NCI-H1092 treated with DMSO at 0.1 percent for 48 hours (cell line): ENCODE measurements around the gene ESYT1.
A peak's percentile ranks its signal among the peaks of the same experiment; 100 is the strongest.

Source experiments
- DNase-seq: peaks from one replicate; lab custom pipeline; 2025; lab: John Stamatoyannopoulos, UW

The ESYT1 gene, protein sequence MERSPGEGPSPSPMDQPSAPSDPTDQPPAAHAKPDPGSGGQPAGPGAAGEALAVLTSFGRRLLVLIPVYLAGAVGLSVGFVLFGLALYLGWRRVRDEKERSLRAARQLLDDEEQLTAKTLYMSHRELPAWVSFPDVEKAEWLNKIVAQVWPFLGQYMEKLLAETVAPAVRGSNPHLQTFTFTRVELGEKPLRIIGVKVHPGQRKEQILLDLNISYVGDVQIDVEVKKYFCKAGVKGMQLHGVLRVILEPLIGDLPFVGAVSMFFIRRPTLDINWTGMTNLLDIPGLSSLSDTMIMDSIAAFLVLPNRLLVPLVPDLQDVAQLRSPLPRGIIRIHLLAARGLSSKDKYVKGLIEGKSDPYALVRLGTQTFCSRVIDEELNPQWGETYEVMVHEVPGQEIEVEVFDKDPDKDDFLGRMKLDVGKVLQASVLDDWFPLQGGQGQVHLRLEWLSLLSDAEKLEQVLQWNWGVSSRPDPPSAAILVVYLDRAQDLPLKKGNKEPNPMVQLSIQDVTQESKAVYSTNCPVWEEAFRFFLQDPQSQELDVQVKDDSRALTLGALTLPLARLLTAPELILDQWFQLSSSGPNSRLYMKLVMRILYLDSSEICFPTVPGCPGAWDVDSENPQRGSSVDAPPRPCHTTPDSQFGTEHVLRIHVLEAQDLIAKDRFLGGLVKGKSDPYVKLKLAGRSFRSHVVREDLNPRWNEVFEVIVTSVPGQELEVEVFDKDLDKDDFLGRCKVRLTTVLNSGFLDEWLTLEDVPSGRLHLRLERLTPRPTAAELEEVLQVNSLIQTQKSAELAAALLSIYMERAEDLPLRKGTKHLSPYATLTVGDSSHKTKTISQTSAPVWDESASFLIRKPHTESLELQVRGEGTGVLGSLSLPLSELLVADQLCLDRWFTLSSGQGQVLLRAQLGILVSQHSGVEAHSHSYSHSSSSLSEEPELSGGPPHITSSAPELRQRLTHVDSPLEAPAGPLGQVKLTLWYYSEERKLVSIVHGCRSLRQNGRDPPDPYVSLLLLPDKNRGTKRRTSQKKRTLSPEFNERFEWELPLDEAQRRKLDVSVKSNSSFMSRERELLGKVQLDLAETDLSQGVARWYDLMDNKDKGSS

DNA sequence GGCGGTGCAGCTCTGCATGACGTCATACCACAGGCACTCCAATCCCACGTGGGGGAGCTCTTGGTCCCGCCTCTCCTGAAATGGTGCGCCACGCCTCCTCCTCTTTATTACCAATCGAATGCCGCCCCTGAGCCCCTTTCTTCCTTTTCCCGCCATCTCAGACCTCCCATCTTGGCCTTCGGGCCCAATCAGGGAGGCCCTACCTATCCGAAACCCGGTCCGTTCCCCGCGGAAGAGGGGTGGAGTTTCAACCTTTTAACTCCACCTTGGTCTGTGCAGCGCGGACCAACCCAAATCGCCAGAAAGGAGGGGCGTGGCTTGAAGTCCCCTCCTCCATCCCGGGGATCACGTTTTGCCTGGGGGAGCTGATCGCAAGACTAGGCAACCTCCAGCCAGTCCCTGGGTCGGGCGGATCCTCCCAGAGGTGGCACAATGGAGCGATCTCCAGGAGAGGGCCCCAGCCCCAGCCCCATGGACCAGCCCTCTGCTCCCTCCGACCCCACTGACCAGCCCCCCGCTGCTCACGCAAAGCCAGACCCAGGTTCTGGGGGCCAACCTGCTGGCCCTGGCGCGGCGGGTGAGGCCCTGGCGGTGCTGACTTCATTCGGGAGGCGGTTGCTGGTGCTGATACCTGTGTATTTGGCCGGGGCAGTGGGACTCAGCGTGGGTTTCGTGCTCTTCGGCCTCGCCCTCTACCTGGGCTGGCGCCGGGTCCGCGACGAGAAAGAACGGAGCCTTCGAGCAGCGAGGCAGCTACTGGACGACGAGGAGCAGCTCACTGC lies at the start of gene ESYT1:
Gene ESYT1, plus strand, starts transcription at position 380 of the 782 bp plus-strand sequence. Its CDS starts 53 bp downstream, at position 433.
- peak; percentile 97 for DNase-seq

DNA sequence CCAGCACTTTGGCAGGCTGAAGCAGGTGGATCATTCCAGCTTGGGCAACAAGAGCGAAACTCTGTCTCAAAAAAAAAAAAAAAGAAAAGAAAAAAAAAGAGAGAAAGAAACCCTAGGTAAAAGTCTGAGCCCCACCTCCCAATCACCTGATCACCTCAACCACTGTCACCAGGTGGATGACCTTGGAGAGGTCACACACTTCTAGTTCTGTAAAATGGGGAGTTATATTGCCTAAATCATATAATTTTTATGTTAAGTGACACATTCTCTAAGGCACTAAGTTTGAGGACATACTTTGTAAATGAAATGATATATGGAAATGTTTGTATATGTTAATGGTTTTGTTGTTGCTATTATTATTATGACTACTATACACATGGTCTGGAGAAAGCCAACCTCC lies 49.6 kb upstream of the ESYT1 start:
- no peak for DNase-seq

DNA sequence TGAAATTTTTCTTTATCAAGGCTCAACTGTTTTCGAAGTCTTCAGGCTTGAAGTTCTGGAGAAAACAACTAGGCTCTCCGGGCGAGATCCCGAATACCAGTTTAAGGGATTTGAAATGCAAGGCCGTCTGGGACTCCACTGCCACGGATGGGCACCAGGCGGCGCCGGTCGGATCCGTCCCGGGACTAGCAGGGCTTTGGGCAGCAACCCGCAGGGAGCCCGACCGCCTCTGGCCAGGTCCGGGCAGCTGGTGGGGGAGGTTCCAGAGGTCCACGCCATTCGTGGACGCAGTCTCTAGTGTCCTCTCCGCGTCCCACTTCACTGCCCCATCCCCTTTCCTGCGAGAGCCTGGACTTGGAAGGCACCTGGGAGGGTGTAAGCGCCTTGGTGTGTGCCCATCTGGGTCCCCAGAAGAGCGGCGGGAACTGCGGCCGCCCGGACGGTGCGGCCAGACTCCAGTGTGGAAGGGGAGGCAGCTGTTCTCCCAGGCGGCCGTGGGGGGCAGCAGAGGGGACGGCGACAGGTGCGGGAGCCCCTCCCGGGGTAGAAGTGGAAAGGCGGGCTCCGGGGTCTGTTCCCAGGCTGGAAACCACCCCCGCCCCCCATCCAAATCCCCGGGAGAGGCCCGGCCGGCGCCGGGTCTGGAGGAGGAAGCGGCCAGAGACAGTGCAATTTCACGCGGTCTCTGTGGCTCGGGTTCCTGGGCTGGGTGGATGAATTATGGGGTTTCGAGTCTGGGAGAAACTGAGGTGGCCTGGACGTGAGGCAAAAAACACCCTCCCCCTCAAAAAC lies 48.9 kb upstream of the ESYT1 start:
- peak; percentile 16 for DNase-seq

DNA sequence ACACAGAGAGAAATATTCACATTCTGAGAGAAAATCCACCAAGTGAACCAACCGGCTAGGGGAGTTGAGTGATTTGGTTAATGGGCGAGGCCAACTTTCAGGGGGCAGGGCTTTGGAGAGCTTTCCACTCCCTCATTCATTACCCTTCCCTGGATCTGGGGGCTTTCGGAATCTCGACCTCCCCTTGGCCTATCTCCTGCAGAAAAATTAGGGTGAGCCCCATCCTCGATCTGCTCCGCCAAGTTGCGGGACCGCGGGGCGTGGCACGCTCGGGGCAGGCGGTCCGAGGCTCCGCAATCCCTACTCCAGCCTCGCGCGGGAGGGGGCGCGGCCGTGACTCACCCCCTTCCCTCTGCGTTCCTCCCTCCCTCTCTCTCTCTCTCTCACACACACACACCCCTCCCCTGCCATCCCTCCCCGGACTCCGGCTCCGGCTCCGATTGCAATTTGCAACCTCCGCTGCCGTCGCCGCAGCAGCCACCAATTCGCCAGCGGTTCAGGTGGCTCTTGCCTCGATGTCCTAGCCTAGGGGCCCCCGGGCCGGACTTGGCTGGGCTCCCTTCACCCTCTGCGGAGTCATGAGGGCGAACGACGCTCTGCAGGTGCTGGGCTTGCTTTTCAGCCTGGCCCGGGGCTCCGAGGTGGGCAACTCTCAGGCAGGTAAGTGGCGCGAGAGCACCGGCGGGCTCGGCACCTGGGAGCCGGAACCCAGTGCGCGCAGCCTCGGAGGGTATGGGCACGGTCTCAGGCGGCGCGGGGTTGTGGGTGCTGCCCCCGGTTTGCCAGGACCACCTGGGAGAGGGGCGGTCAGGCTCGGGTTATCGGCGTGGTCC lies 48.1 kb upstream of the ESYT1 start, which contains the start of gene ERBB3:
Gene ERBB3, plus strand, starts transcription at position 443 of the 833 bp plus-strand sequence. Its CDS starts 136 bp downstream, at position 579.
- peak; percentile 2 for DNase-seq

DNA sequence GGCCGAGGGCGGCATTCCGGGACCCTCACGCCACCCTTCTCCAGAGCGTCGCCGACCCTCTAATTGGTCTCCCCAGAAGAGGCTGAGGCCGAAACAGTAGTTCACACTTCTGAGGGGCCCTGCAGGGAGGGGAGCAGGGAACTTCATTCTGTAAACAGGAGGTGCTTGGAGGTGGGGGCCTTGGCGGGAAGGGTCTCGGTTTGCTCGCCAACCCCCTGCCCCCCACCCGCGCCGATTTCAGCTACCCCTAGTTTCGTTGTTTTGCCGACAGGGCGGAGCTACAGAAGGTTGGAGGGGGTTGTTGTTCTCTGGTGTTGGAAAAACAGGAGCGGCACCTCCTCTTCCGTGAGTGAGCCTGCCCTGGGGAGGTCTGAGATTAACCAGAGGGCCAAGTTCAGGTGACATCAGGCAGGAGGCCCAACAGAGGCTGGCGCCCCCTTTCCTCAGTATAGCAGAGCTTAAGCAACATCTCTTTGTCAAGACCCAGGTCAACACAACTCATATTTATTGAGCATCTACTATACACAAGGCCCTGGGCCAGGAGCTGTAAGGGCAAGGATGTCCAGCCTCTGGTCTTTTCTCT lies 47.4 kb upstream of the ESYT1 start:
- no peak for DNase-seq

DNA sequence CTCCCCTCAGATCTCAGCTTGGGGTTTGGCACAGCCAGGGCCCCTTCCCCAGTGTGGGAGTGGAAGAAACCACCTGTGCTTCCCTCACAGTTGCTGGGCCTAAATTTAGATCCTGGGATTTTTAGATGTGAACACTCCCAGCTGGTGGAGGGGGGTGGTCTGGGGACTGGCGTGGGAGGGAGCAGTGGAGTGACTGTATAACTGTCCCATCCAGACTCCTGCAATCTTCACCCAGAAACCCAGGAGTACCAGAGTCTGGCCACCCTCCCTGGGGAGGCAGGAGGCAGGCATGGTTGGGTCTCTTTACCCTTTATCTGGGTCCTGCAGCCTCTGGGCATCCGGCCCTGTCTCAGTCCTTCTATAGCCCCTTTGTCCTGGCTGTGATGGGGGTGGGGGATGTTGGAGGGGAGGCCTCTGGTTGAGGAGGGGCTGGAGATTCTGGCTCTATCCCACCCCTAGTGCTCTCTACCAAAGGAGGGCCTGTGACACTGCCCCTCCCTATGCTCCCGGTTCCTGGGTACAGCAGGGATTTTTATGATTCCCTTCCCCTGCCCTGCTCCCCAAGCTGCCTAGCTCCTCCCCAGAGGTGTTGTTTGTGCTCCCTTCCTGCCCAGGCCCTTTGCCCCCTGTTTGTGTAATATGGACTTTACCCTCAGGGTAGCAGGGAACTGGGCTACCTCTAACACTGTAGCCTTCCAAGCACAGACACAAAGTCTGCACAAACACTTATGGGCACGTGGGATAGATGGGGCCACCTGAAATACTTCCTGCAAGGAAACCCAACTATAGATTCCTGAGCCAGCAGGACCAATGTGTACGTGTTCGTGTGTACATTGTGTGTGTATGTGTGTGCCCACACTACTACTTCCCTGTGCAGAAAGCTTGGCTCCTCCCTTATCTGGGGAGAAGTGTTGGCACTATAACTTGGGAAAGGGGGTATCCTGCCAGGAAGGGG lies 46.4 kb upstream of the ESYT1 start:
- no peak for DNase-seq

DNA sequence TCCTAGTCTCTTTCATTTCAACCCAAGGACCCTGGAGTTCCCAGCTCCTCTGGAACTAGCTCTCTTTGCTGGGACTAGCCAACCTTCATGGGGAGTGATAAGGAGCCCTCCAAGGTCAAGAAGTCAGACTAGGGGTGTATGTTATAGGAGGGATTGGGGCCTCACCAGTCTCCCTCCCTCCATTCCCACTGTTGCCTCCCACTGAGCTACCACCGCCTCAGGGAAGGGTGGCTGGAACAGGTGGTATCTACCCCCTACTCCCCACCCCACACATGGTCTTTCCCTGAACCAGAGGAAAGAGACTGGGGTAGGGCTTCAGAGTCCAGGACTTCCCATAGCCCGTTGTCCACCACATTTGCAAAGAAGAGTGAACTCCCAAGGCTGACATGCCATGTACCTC lies 45.7 kb upstream of the ESYT1 start:
- DNase-seq = no peak

DNA sequence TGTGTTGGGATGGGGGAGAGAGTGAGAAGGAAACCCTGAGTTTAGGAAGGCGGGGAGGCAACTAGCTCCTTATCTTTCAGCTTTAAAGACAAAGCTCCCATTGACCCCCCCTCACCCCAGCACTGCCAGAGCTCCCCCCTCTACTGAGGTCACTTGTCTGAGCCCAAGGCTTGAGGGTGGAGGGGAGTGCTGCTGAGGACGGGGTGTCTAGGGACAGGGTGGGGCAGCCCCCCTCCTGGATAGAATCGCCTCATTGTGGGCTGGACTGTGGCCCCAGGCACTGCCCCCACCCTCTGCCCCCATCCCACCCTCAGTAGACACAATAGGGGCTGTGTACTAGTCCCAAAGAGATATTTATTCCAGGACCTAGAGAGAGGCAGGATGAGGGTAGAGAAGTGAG lies 45.1 kb upstream of the ESYT1 start:
- no peak for DNase-seq

DNA sequence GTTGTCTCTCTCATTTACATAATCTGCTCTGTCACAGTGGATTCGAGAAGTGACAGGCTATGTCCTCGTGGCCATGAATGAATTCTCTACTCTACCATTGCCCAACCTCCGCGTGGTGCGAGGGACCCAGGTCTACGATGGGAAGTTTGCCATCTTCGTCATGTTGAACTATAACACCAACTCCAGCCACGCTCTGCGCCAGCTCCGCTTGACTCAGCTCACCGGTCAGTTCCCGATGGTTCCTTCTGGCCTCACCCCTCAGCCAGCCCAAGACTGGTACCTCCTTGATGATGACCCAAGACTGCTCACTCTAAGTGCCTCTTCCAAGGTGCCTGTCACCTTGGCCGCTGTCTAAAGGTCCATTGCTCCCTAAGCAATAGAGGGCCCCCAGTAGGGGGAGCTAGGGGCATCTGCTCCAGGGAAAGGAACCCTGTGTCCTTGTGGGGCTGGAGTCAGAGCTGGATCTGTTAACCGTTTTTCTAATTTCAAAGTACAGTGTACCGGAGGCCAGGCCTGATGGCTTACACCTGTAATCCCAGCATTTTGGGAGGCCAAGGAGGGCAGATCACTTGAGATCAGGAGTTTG lies 43.0 kb upstream of the ESYT1 start:
- DNase-seq = no peak

DNA sequence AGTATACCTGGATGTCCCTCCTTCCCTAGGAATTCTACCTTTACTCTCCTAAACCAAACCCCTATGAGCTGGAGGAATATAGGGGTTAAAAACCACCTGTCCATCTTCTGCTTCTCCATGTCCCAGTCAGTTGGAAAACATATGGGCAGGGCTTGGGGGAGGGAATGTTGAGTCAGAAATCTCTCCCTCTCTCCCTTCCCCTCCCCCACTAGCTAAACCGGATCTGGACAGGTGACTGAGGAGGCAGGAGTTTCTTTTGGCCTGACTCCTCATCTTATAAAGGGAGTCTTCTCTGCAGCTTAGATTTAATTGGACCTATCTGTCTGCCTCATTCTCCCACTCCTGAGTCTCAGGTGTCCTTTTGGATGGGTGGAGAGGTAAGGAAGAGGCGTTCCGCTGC lies 42.0 kb upstream of the ESYT1 start:
- DNase-seq = no peak

DNA sequence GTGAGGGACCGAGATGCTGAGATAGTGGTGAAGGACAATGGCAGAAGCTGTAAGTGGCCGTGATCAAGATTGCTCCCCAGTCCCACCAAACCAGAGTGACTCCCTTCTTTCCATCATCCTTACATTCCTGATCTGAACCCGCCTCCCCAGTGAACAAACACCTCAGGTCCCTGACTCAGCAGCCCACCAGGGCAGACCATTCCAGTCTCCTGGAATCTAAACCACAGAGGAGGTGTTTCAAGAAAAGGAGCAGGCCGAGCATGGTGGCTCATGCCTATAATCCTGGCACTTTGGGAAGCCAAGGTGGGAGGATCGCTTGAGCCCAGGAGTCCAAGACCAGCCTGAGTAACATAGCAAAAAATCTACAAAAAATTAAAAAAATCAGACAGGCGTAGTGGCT lies 41.5 kb upstream of the ESYT1 start:
- no peak for DNase-seq

DNA sequence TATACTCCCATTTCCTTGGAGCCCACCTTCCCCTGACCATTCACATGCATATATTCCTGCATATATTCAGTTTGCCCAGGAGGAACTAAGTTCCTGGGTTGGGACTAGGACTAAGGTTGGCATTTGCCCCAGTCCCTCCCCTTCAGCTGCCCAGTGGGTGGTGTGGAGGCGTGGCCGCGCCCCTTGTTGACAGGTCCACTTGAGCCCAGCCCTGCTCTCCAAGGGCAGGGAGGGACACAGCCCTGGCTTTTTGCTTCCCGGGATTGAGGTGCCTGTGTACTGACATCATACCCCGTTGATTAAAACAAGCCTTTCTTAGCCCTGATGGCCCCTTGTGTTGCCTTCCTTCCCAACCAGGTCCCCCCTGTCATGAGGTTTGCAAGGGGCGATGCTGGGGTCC lies 40.8 kb upstream of the ESYT1 start:
- DNase-seq = no peak

DNA sequence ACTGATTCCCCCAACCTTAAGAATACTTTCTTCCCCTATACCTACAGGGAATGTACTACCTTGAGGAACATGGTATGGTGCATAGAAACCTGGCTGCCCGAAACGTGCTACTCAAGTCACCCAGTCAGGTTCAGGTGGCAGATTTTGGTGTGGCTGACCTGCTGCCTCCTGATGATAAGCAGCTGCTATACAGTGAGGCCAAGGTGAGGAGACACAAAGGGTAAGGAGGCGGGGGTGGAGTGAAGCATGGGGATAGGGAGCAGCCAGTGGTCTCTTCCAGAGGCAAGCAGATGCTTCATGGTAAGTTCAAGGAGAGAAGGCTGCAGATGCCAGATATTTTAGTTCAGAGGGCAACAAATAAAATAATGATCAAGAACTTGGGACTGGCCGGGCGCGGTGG lies 30.3 kb upstream of the ESYT1 start:
- no peak for DNase-seq

DNA sequence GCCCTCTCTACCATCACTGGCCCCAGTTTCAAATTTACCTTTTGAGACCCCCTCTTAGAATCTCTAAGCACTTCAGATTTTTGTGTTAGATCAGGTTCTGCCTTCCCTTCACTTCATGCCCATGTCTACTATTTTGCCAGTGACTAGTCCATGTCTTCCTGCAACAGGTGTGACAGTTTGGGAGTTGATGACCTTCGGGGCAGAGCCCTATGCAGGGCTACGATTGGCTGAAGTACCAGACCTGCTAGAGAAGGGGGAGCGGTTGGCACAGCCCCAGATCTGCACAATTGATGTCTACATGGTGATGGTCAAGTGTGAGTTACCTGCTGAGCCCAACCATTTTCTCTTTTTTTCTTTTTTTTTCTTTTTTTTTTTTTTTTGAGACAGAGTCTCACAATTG lies 29.5 kb upstream of the ESYT1 start:
- no peak for DNase-seq

DNA sequence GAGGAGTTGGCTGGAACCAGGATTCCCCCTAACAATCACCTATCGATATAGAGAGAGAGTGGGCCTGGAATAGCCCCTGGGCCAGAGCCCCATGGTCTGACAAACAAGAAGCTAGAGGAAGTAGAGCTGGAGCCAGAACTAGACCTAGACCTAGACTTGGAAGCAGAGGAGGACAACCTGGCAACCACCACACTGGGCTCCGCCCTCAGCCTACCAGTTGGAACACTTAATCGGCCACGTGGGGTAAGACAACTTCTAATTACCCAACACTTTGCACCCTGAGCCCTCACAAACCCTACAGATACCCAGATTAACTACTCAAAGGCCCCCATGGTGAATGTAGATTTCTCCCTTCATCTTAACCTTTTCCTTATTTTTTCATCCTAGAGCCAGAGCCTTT lies 28.3 kb upstream of the ESYT1 start:
- no peak for DNase-seq

DNA sequence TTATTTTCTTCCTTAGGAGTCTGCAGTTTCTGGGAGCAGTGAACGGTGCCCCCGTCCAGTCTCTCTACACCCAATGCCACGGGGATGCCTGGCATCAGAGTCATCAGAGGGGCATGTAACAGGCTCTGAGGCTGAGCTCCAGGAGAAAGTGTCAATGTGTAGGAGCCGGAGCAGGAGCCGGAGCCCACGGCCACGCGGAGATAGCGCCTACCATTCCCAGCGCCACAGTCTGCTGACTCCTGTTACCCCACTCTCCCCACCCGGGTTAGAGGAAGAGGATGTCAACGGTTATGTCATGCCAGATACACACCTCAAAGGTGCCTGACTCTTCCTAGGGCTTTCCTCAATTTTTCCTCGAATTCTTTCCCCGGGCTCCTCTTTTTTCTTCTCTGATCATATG lies 27.0 kb upstream of the ESYT1 start:
- no peak for DNase-seq

DNA sequence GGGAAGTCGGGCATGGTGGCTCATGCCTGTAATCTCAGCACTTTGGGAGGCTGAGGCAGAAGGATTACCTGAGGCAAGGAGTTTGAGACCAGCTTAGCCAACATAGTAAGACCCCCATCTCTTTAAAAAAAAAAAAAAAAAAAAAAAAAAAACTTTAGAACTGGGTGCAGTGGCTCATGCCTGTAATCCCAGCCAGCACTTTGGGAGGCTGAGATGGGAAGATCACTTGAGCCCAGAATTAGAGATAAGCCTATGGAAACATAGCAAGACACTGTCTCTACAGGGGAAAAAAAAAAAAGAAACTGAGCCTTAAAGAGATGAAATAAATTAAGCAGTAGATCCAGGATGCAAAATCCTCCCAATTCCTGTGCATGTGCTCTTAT lies 25.4 kb upstream of the ESYT1 start:
- DNase-seq = no peak

DNA sequence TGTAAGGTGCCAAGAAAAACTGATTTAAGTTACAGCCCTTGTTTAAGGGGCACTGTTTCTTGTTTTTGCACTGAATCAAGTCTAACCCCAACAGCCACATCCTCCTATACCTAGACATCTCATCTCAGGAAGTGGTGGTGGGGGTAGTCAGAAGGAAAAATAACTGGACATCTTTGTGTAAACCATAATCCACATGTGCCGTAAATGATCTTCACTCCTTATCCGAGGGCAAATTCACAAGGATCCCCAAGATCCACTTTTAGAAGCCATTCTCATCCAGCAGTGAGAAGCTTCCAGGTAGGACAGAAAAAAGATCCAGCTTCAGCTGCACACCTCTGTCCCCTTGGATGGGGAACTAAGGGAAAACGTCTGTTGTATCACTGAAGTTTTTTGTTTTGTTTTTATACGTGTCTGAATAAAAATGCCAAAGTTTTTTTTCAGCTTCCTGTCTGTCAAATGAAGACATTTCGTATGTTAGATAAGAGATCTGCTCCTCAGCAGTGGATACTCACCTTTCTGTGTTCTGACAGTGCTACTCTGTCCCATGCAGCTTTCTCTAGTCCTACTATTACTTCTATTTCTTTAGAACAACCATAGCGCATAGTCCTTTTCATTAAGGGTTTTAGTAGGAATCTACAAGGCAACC lies 24.9 kb upstream of the ESYT1 start:
- DNase-seq = no peak
